IgD-negative memory B cell (primary cell): ENCODE measurements around the gene TMEM214. TPM values are rescaled to one million over a fixed set of nuclear protein-coding genes. Genes with fewer than 3 reads are reported as not detected.

Experiments used
- H3K27ac Mint-ChIP-seq, 3 donors: one replicate each; pipeline ENCODE4 v1.8.0; 2020 to 2022; ENCODE audit warnings: mild to moderate bottlenecking in 3 of 3, mixed read lengths in 3 of 3, moderate library complexity in 1 of 3
- H3K27me3 Mint-ChIP-seq: one replicate; pipeline ENCODE4 v1.8.0; 2021; ENCODE audit warnings: mixed read lengths
- H3K36me3 Mint-ChIP-seq: one replicate; pipeline ENCODE4 v1.8.0; 2020; ENCODE audit warnings: mild to moderate bottlenecking, mixed read lengths
- H3K4me1 Mint-ChIP-seq, 3 donors: one replicate each; pipeline ENCODE4 v1.8.0; 2020 to 2022; ENCODE audit warnings: mixed read lengths in 3 of 3, mild to moderate bottlenecking in 1 of 3
- H3K4me3 Mint-ChIP-seq, 4 donors: one replicate each; pipeline ENCODE4 v1.8.0; 2020 to 2022; ENCODE audit warnings: mild to moderate bottlenecking in 4 of 4, mixed read lengths in 4 of 4, moderate library complexity in 3 of 4
- H3K9me3 Mint-ChIP-seq, 3 donors: one replicate each; pipeline ENCODE4 v1.8.0; 2020 to 2021; ENCODE audit warnings: mixed read lengths in 3 of 3, mild to moderate bottlenecking in 1 of 3
- polyA plus RNA-seq: library from polyadenylated mRNA; unstranded; fragments of 300-500 nt; fragmentation: Illumina TruSeq; gene quantifications from one replicate; pipeline ENCODE4 v1.2.3, GENCODE V29; 2021

The TMEM214 gene
- polyA plus RNA-seq, 1 donor from 2014 or later: 34.3 TPM

GRCh38 chr2:27003857-27004256, 28.9 kb upstream of the TMEM214 start:
- Mint-ChIP-seq H3K36me3 (peaks cover 5% of the 10 kb centered on the region), H3K27ac (no peak overlapping the region), H3K27me3 (peaks cover 2% of the 10 kb centered on the region), H3K4me3 (no peak overlapping the region), H3K4me1 (peaks cover 0 to 3% (median 1%) of the 10 kb centered on the region in 3 donors), H3K9me3 (no peaks in the 10 kb centered on the region)

GRCh38 chr2:27006602-27007415, 26.0 kb upstream of the TMEM214 start:
- Mint-ChIP-seq H3K9me3 (no peaks in the 10 kb centered on the region), H3K27ac (peak overlapping the region in 1 of 3 donors; percentile 10), H3K27me3 (peaks cover 2% of the 10 kb centered on the region), H3K4me1 (no peaks in the 10 kb centered on the region), H3K36me3 (peaks cover 5% of the 10 kb centered on the region), H3K4me3 (no peak overlapping the region)

GRCh38 chr2:27007416-27008374, 25.1 kb upstream of the TMEM214 start:
- Mint-ChIP-seq H3K4me1 (no peaks in the 10 kb centered on the region), H3K9me3 (no peaks in the 10 kb centered on the region), H3K27ac (no peak overlapping the region), H3K4me3 (no peak overlapping the region), H3K27me3 (peaks cover 2% of the 10 kb centered on the region), H3K36me3 (peaks cover 6% of the 10 kb centered on the region)

GRCh38 chr2:27008678-27009077, 24.1 kb upstream of the TMEM214 start:
- Mint-ChIP-seq H3K4me3 (no peak overlapping the region), H3K36me3 (peaks cover 7% of the 10 kb centered on the region), H3K27ac (no peak overlapping the region), H3K9me3 (no peaks in the 10 kb centered on the region), H3K4me1 (no peaks in the 10 kb centered on the region), H3K27me3 (no peaks in the 10 kb centered on the region)

GRCh38 chr2:27009083-27009482, 23.7 kb upstream of the TMEM214 start:
- Mint-ChIP-seq H3K4me1 (no peaks in the 10 kb centered on the region), H3K36me3 (peaks cover 7% of the 10 kb centered on the region), H3K4me3 (no peak overlapping the region), H3K9me3 (no peaks in the 10 kb centered on the region), H3K27me3 (no peaks in the 10 kb centered on the region), H3K27ac (no peak overlapping the region)

GRCh38 chr2:27009716-27010115, 23.0 kb upstream of the TMEM214 start:
- Mint-ChIP-seq H3K36me3 (peaks cover 7% of the 10 kb centered on the region), H3K4me1 (no peaks in the 10 kb centered on the region), H3K27me3 (no peaks in the 10 kb centered on the region), H3K27ac (no peak overlapping the region), H3K4me3 (no peak overlapping the region), H3K9me3 (no peaks in the 10 kb centered on the region)

- Mint-ChIP-seq H3K4me3 (no peak overlapping the region), H3K27ac (no peak overlapping the region), H3K4me1 (no peaks in the 10 kb centered on the region)
Observed at GRCh38 chr2:27010139-27010538, 22.6 kb upstream of the TMEM214 start.

GRCh38 chr2:27013738-27014137, 19.0 kb upstream of the TMEM214 start:
- no peaks in the 10 kb centered on the region for H3K9me3 Mint-ChIP-seq

More at GRCh38 chr2:27010139-27010538, 22.6 kb upstream of the TMEM214 start:
- peaks cover 7% of the 10 kb centered on the region for H3K36me3 Mint-ChIP-seq
- H3K27me3 Mint-ChIP-seq: no peaks in the 10 kb centered on the region
- H3K9me3 Mint-ChIP-seq: no peaks in the 10 kb centered on the region

GRCh38 chr2:27014771-27015433, 17.9 kb upstream of the TMEM214 start:
- H3K4me1 Mint-ChIP-seq: no peaks in the 10 kb centered on the region
- H3K4me3 Mint-ChIP-seq: no peak overlapping the region
- H3K27me3 Mint-ChIP-seq: no peaks in the 10 kb centered on the region
- H3K27ac Mint-ChIP-seq: no peak overlapping the region
- H3K9me3 Mint-ChIP-seq: no peaks in the 10 kb centered on the region
- peaks cover 4% of the 10 kb centered on the region for H3K36me3 Mint-ChIP-seq

More at GRCh38 chr2:27013738-27014137, 19.0 kb upstream of the TMEM214 start:
- H3K27ac Mint-ChIP-seq: peak overlapping the region in 1 of 3 donors; percentile 41
- H3K27me3 Mint-ChIP-seq: no peaks in the 10 kb centered on the region
- no peaks in the 10 kb centered on the region for H3K4me1 Mint-ChIP-seq
- H3K36me3 Mint-ChIP-seq: peaks cover 4% of the 10 kb centered on the region
- no peak overlapping the region for H3K4me3 Mint-ChIP-seq

GRCh38 chr2:27016801-27017325, 15.9 kb upstream of the TMEM214 start:
- no peaks in the 10 kb centered on the region for H3K9me3 Mint-ChIP-seq
- H3K27me3 Mint-ChIP-seq: no peaks in the 10 kb centered on the region
- no peak overlapping the region for H3K27ac Mint-ChIP-seq
- H3K4me1 Mint-ChIP-seq: no peaks in the 10 kb centered on the region
- peaks cover 4% of the 10 kb centered on the region for H3K36me3 Mint-ChIP-seq
- H3K4me3 Mint-ChIP-seq: no peak overlapping the region

- H3K27me3 Mint-ChIP-seq: no peaks in the 10 kb centered on the region
- H3K9me3 Mint-ChIP-seq: no peaks in the 10 kb centered on the region
- no peaks in the 10 kb centered on the region for H3K4me1 Mint-ChIP-seq
- H3K4me3 Mint-ChIP-seq: no peak overlapping the region
- H3K27ac Mint-ChIP-seq: no peak overlapping the region
- peaks cover 3% of the 10 kb centered on the region for H3K36me3 Mint-ChIP-seq
Observed at GRCh38 chr2:27018142-27018541, 14.6 kb upstream of the TMEM214 start.

GRCh38 chr2:27019459-27019858, 13.3 kb upstream of the TMEM214 start:
- Mint-ChIP-seq H3K4me1 (no peaks in the 10 kb centered on the region), H3K9me3 (no peaks in the 10 kb centered on the region), H3K27ac (peak overlapping the region in 1 of 3 donors; percentile 25), H3K36me3 (peaks cover 3% of the 10 kb centered on the region), H3K27me3 (no peaks in the 10 kb centered on the region), H3K4me3 (no peak overlapping the region)

GRCh38 chr2:27019931-27020855, 12.6 kb upstream of the TMEM214 start:
- no peaks in the 10 kb centered on the region for H3K9me3 Mint-ChIP-seq

More at GRCh38 chr2:27019931-27020855, 12.6 kb upstream of the TMEM214 start:
- Mint-ChIP-seq H3K27me3 (no peaks in the 10 kb centered on the region), H3K4me1 (no peaks in the 10 kb centered on the region), H3K36me3 (peaks cover 3% of the 10 kb centered on the region), H3K27ac (peak overlapping the region in 1 of 3 donors; percentile 25), H3K4me3 (no peak overlapping the region)
